Thyroid gland (tissue), 4 donors: ENCODE data around the gene APC2. TPM values are rescaled to one million over a fixed set of nuclear protein-coding genes. Genes with fewer than 3 reads are reported as not detected.

ENCODE experiments used
- DNase-seq, 2 donors: peaks; one replicate each; pipeline ENCODE4 v3.0.0-alpha.2; 2019
- H3K27ac ChIP-seq, 3 donors: fragments of 200-600 bp; sonication (generic); 1 replicate in 2 of 3; 2 replicates in 1 of 3; pipeline ENCODE4 v1.5.1; 2016 to 2019; ENCODE audit warnings: mild to moderate bottlenecking in 1 of 3, moderate library complexity in 1 of 3
- H3K27me3 ChIP-seq: fragments of 200-600 bp; sonication (generic); one replicate; pipeline ENCODE4 v1.5.1; 2019
- H3K36me3 ChIP-seq, 2 donors: fragments of 200-600 bp; sonication (generic); one replicate each; pipeline ENCODE4 v1.5.1; 2016 to 2019
- H3K4me1 ChIP-seq, 2 donors: fragments of 200-600 bp; sonication (generic); one replicate each; pipeline ENCODE4 v1.5.1; 2017 to 2019
- H3K4me3 ChIP-seq, 3 donors: fragments of 200-600 bp; sonication (generic); replicated peaks in 1 of 3; 1 replicate in 2 of 3; 2 replicates in 1 of 3; pipeline ENCODE4 v1.5.1; 2016; ENCODE audit warnings: mild to moderate bottlenecking in 1 of 3
- H3K9me3 ChIP-seq: fragments of 200-600 bp; sonication (generic); one replicate; pipeline ENCODE4 v1.5.1; 2017
- CTCF ChIP-seq, 6 experiments: fragments of 200-600 bp in 3 of 6; fragments of 450-650 bp in 3 of 6; sonication (generic) in 3 of 6; IDR thresholded peaks; one replicate each; pipeline ENCODE4 v1.5.1; 2016 to 2019; ENCODE audit warnings: antibody characterized with exemption in 6 of 6, mild to moderate bottlenecking in 2 of 6, inconsistent platforms in 1 of 6, moderate library complexity in 1 of 6
- POLR2A ChIP-seq, 2 donors: fragments of 450-650 bp; IDR thresholded peaks; one replicate each; pipeline ENCODE4 v1.6.1; 2017; ENCODE audit warnings: antibody characterized with exemption in 2 of 2, mild to moderate bottlenecking in 2 of 2, moderate library complexity in 1 of 2
- whole genome bisulfite sequencing, 2 donors: methylation state at CpG; one replicate each; pipeline ENCODE4 v1.1.5; 2017; 5-methylcytosine and 5-hydroxymethylcytosine counted together
- intact Hi-C: fragments of 100-400 bp; cut with DNase I; formaldehyde crosslinking; loops from one replicate; pipeline ENCODE4 v1.15.1; 2023
- total RNA-seq, 4 donors: library from RNA; depleted of rRNA; stranded (reverse); fragments of >200 nt; gene quantifications; one replicate each; pipeline ENCODE4 v1.2.3, GENCODE V29; 2016

Gene APC2
- total RNA-seq, 4 donors from 2014 or later = under 0.01 to 0.20 (median 0.08) TPM; not detected in 1

DNA sequence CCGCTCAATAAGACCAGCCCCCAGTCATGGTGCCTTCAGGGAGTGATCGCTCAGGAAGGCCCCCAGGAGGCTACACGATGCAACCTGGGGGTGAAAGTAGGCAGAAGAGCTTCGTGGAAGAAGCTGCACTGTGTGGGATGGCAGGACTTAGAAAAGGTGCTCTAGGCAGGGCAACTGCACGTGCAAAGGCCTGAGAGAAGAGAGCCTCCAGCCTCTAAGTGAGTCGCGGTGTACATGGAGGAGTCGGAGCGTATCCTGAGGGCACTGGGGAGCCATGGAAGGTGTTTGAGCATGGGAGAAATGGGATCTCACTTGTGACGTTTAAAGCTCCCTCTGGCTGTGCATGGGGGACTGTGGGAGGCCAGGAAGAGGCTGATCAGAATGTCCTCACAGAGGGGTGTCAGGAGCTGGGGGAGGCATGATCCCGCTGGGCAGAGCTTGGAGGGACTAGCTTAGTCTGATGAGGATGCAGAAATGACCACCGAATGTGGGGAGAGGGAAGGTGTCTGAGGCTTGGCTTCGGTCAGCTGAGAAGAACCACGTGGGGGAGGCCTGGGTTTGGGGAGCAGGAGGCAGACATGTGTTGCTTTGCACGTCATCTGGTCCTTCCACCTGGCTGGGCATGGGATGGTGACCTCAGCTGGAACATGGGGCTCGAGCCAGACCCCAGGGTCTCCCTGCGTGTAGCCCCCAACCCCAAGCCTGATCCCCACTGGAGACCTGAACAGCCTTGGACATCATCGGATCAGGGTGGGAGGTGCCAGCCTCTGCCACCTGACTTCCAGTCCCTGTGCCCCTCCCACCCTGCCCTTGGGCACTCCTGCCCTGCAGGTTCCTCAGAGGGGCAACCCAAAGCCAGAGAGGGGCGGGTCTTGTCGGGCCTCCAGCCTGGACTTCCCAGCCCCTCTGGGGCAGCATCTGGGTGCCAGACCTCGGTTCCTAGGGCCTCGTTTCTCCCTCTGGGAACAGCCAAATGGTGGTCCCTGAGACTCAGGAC lies 1.1 kb downstream of the APC2 start:
- peaks cover 5 to 24% of the 10 kb centered on the region in 2 donors for H3K4me1 ChIP-seq
- TF ChIP-seq CTCF (IDR thresholded peaks at IDR 0.05) = no peak
- no peak for TF ChIP-seq POLR2A (IDR thresholded peaks at IDR 0.05)
- no peaks in the 10 kb centered on the region for H3K9me3 ChIP-seq
- H3K4me3 ChIP-seq = no peak overlapping the region
- no peak for DNase-seq
- WGBS, 2 donors = 55 to 72% methylated on average over 17 to 18 of the region's 22 CpGs
- H3K27ac ChIP-seq = no peak overlapping the region
- H3K36me3 ChIP-seq = no peaks in the 10 kb centered on the region
- intact Hi-C loops = no loop called here
- H3K27me3 ChIP-seq = peaks cover 45% of the 10 kb centered on the region

DNA sequence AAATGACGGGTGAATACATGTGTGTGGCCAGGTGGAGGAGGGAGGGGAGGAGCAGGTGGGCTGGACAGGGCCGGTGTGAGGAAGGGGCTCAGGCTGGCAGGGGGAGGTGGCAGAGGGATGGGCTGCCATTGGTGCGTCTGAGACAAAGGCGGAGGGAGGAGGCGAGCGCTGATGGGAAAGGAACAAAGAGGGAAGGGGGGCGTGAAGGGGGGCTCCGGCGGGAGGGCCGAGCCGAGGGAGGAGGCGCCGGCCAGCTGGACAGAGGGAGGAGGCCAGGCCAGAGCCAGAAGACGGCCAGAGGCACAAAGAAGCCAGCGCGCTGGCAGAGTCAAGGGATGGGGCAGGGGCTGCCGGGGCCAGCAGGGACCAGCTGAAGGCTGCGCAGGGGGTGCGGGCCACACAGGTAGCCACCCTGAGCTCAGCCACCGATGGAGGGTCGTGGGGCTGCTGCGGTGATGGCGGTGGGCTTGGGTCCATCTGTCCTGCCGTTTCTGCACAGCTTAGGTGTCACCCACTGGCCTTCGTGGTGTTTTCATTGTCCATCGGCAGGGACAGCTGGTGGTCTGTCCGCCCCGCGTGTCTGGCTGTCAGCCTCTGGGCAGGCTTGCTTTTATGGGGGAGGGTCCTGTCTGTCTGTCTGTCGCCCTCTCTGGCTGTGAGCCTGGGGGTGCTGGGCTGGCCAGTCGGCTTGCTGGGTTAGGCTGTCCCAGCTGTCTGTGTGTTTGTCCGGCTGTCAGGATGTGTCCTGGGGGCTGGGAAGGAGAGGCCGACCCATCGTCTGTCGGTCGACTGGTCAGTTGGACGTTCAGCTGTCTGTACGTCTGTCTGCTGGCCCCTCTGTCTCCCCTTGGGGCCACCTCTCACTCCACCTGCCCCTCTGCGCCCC lies 2.2 kb downstream of the APC2 start:
- Histone ChIP-seq H3K36me3 (no peaks in the 10 kb centered on the region), H3K4me1 (peaks cover 5 to 18% of the 10 kb centered on the region in 2 donors), H3K9me3 (no peaks in the 10 kb centered on the region), H3K4me3 (no peak overlapping the region), H3K27ac (no peak overlapping the region), H3K27me3 (peaks cover 41% of the 10 kb centered on the region)
- intact Hi-C loops = no loop called here
- no peak for TF ChIP-seq POLR2A (IDR thresholded peaks at IDR 0.05)
- no peak for TF ChIP-seq CTCF (IDR thresholded peaks at IDR 0.05)
- 17 to 32% methylated on average over 26 to 33 of the region's 39 CpGs for WGBS, 2 donors
- no peak for DNase-seq

- no peak overlapping the region for H3K27ac ChIP-seq
- no peaks in the 10 kb centered on the region for H3K9me3 ChIP-seq
- 57 to 63% methylated on average over 10 to 13 of the region's 30 CpGs for WGBS, 2 donors
- H3K27me3 ChIP-seq = peaks cover 34% of the 10 kb centered on the region
- no peak overlapping the region for H3K4me3 ChIP-seq
- peaks cover 5 to 18% of the 10 kb centered on the region in 2 donors for H3K4me1 ChIP-seq
- no peak for DNase-seq
- TF ChIP-seq CTCF (IDR thresholded peaks at IDR 0.05) (no peak), POLR2A (IDR thresholded peaks at IDR 0.05) (no peak)
- intact Hi-C loops = no loop called here
- H3K36me3 ChIP-seq = no peaks in the 10 kb centered on the region
Measured at GRCh38 chr19:1452802-1453524, 3.0 kb downstream of the APC2 start.

- Histone ChIP-seq H3K27me3 (peaks cover 34% of the 10 kb centered on the region), H3K4me1 (peaks cover 5 to 18% of the 10 kb centered on the region in 2 donors)
- intact Hi-C loops = no loop called here
Measured at GRCh38 chr19:1453525-1454364, 3.8 kb downstream of the APC2 start.

More at GRCh38 chr19:1453525-1454364, 3.8 kb downstream of the APC2 start:
- no peaks in the 10 kb centered on the region for H3K36me3 ChIP-seq
- peak in 1 of 2 donors; percentile 19 for DNase-seq
- H3K9me3 ChIP-seq = no peaks in the 10 kb centered on the region
- no peak overlapping the region for H3K4me3 ChIP-seq
- TF ChIP-seq POLR2A (IDR thresholded peaks at IDR 0.05) (no peak), CTCF (IDR thresholded peaks at IDR 0.05) (no peak)
- 15 to 26% methylated on average over 15 to 26 of the region's 33 CpGs for WGBS, 2 donors
- H3K27ac ChIP-seq = no peak overlapping the region
